CMK (cell line): ENCODE measurements around the gene BNC2.
"Not testable (repeated sequence)": the region's sequence is repeated elsewhere in the genome, so short reads cannot be mapped to it uniquely, and the experiment has no call there.

ENCODE experiments used
- DNase-seq: peaks from one replicate; pipeline ENCODE4 v3.0.0-alpha.2; 2010; ENCODE audit warnings: low read depth

Gene BNC2

DNA sequence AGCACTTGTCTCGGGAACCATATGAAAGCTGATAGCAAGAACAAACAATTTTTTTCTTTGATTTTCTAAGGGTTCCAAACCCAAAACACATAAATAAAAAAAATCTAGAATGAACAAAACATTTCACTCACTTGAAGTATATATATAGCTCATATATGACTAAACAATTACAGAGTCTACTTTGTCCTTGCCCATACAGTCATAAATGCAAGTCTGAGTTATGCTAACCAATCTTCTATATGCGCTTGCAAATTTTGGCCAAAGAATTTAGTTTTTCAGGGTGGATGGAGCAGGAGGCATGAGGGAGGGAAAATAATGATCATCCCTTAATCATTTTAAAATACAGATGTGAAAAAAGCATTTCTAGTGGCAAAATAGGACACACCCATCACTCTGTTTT, 370.1 kb downstream of the BNC2 start:
- DNase-seq, result no peak

DNA sequence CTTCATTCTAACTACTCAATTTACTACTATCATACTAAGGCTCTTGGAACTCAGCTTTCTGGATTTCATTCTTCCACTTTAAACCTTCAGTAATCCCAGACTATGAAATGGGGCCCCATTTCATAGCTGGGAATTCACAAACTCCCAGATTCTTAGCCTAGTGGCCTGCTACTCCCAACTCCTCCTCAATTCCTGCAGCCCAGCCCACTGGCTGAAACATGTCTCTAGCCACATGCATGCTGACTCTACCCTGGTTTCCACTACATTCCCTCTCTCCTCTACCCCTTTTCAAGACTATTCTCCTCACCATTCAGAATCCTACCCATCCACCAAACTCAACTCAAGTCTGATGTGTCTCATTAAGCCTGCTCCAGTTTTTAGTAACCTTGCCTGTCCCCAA, 370.6 kb downstream of the BNC2 start:
- DNase-seq, result no peak

- no peak for DNase-seq
Observed at GRCh38 chr9:16496908-16497307, 373.6 kb downstream of the BNC2 start.

DNA sequence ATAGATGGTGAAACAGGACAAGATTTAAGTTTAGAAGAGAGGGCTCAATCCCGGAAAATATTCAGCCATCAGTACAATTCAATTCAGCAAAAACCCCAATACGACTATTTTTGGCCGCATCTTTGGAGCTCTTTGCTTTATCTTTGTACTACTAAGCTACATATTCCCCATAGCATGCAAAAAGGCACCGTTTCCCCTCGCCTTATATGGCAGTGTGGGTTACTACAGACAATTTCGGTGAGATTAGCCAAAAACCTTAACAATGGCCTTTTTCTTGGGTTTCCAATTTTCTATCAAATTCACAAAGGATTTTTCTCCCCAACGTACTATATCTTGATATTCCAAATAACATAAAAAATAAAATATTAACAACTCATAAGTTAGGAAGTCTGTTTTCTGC, 382.6 kb downstream of the BNC2 start:
- DNase-seq, result no peak

- DNase-seq, result no peak
Observed at GRCh38 chr9:16485575-16486321, 384.7 kb downstream of the BNC2 start.

- DNase-seq, result no peak
Observed at GRCh38 chr9:16485160-16485559, 385.3 kb downstream of the BNC2 start.

GRCh38 chr9:16484744-16485143, 385.7 kb downstream of the BNC2 start:
- DNase-seq, result no peak

DNA sequence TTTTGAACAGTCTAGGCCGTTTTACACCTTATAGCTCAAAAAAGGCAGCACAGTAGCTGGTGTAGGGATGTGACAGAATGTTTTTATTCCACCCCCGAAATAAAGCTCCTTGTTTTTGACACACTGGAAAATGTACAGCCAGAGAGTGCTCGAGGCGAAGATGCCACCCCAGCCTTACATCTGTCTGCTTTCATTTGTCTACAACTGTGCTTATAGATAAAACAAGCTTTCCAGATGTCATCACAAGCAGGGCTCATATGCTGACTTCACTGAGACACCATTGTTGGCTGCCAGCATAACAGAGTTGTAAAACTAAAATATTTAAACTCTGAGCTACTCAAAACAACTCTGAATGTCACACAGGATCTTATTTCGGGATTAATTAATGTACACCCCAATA, 386.3 kb downstream of the BNC2 start:
- DNase-seq, result no peak

- DNase-seq, result no peak
Observed at GRCh38 chr9:16482764-16483163, 387.7 kb downstream of the BNC2 start.

GRCh38 chr9:16480584-16480983, 389.9 kb downstream of the BNC2 start:
- not testable (repeated sequence) for DNase-seq

DNA sequence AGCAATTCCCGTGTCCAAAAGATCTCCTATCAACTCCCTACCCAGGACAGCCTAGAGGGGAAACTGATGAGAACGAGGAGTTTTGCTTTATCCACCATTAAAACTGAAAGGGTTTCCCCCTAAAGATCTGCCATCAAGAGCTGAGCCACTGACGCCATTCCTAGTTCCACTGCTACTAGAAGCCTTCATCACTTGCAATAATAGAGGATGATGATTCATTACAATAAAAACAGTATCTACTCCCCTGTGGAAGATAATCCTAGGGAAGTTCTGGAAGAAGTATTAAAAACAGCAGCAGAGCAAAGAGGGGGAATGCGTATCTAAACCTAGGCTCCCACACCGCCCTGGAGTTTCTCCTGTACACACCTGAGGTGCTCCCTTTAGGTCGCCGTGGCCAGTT, 394.5 kb downstream of the BNC2 start:
- no peak for DNase-seq

GRCh38 chr9:16475257-16475656, 395.2 kb downstream of the BNC2 start:
- no peak for DNase-seq

- no peak for DNase-seq
Observed at GRCh38 chr9:16469184-16469583, 401.3 kb downstream of the BNC2 start.

DNA sequence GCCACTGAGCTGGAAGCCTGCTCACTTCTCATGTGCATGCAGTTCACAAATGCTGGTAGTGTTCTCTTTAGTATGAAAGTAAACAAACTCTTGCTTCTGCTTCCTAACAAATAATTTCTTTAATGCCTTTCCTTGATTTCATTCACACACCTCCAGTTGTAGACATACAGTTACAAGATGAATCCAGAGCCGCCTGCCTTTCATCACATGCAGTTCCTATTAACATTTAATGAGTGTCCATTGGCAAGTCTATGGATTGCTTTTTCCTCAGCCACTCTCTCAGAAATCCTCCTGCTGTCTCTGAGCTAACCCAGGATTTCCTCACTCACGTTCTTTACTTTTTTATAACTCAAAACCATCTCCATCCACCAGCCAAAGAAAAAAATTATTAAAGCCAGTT, 408.6 kb downstream of the BNC2 start:
- no peak for DNase-seq

DNA sequence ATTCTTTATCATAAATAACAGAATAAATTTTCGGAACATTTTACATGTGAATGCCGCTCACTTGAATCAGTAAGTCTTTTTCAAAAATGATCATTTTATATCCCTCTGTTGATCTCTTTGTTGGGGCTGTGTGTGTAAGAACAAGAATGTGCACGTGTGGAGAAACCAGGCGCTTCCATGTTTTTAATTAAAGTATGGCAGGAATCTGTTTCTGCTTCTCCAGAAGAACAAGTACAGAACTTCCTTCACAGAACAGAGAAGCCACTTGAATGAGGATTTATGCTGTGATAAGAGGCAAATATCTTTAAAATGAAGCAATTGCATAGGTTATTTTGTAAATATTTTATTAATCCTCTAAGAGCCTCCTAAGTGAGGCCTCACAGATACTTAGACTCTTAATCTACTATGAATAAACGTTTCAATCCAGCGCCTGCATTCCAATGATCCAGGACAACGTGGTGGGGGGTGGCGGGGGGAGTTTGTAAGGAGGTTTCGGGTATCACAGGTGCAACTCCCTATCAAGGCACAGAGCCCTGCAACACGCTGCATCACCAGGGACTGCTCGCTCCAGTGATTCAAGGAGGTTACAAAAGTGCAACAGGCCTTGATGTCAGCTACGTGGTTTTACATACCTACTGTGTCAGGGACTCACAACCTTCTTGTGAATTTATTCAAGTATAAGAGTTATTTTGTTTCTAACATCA, 409.2 kb downstream of the BNC2 start:
- DNase-seq, result no peak

- no peak for DNase-seq
Observed at GRCh38 chr9:16460696-16461095, 409.8 kb downstream of the BNC2 start.

DNA sequence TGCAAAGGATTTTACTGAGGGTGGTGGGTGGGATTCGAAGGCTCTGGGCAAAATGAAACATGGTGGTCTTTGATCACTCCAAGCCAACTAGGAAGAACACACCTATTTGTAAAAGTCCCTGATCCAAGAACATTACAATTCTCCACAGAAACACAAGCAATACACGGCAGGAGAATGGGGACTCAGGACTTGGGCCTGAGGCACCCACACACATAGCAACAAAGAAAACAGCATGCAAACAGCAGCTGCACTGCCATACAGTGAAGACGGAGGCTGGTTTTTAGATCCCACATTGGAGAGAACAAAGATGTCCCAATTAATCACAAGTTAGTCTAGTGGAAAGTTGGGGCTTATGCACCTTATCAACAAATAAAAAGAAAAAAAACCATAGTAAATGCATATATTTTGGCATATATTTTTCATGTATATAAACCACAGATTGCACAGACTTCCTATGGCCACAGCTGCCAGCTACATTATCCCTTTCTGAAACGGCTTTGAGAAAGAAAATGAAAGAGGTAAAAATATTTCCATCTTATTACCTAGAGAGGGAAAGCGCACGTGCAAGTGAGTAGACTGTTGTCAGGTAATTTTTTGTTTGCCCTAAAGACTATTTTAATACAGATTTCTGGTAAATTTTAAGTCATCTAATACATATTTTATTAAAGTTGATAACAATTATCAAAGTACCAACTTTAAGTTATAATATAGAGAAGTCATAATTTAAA, 410.9 kb downstream of the BNC2 start:
- DNase-seq, result no peak

DNA sequence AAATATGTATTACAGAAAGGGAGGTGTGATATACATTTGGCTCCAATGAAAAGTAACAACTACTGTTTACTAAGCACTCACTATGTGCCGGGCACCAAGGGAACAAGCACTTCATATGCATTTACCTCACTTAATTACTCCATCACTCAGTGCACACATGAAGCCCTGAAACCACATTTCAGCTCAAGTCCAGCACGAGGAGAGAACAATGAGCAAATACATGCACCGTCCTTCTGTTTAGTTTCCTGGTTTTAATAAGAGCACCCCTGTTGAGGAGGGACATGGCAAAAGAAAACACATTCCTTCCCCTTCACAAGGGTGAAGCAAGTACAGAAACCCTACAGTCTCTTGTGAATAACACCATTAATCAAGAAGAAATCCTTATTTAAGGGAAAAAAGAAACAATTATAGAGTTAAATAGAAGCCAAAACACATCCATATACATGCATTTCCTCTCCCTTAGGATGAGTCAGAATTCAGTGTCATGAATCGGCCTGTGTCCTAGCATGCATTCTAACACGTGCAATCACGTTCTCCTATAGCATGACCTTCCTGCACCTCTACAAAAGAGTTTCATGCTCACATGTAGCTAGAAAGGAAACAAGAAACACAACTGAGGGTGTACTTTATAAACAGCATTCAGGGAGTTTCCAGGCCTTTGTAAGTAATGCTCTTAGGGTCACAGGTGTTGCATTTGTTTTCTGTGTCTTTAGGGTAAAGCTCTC, 411.6 kb downstream of the BNC2 start:
- DNase-seq, result no peak

DNA sequence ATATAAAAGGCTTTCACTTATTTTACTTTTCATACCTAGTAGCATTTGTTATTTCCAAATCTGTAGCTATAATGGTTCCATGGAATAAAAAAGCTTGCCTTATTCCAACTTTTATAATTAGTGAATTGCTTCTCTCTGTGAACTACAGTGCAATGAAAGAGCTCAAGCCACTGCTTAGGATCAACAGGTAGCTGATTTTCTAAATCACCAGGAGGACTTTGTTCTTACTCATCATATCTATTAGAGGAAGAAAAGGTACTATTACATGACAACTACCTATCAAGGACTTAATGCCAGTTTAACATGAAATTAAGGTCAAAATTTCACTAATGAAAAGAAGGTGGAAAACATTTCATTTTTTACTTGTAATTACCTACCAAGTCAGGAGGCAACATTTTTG, 414.6 kb downstream of the BNC2 start:
- no peak for DNase-seq

- DNase-seq, result no peak
Observed at GRCh38 chr9:16453390-16453789, 417.1 kb downstream of the BNC2 start.

- no peak for DNase-seq
Observed at GRCh38 chr9:16450578-16450977, 419.9 kb downstream of the BNC2 start.

- no peak for DNase-seq
Observed at GRCh38 chr9:16450043-16450442, 420.4 kb downstream of the BNC2 start.
